CD1c-positive myeloid dendritic cell (primary cell): ENCODE data around the gene BOLA3.
A peak's percentile ranks its signal among the peaks of the same experiment; 100 is the strongest.
"Not testable (repeated sequence)": the region's sequence is repeated elsewhere in the genome, so short reads cannot be mapped to it uniquely, and the experiment has no call there.

Experiments
- DNase-seq: peaks from one replicate; pipeline ENCODE4 v3.0.0-alpha.2; 2016; ENCODE audit errors: extremely low spot score

The BOLA3 gene

GRCh38 chr2:74148457-74149246 is 940 bp upstream of the BOLA3 start:
- no peak for DNase-seq

- DNase-seq: peak; percentile 50
Measured at GRCh38 chr2:74146929-74147726, 584 bp downstream of the BOLA3 start.

DNA sequence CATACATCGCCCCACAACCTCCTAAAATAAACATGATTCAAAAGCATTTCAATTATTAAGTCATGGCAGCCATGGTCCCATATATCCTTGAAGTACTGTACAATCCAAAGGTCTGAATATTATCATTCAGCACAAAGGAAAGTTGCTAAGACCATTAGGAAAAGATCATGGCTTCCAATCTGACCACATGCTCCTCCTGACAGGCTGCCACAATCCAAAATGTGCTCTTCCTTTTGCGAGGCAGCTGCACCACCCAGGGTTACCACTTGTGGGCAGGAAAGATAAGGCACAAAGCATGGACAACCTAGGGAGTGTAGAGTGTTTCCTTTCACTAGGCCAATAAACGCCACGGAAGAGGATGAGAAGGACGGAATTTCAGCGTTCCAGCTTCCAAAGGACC is 5.4 kb downstream of the BOLA3 start:
- DNase-seq: no peak

DNA sequence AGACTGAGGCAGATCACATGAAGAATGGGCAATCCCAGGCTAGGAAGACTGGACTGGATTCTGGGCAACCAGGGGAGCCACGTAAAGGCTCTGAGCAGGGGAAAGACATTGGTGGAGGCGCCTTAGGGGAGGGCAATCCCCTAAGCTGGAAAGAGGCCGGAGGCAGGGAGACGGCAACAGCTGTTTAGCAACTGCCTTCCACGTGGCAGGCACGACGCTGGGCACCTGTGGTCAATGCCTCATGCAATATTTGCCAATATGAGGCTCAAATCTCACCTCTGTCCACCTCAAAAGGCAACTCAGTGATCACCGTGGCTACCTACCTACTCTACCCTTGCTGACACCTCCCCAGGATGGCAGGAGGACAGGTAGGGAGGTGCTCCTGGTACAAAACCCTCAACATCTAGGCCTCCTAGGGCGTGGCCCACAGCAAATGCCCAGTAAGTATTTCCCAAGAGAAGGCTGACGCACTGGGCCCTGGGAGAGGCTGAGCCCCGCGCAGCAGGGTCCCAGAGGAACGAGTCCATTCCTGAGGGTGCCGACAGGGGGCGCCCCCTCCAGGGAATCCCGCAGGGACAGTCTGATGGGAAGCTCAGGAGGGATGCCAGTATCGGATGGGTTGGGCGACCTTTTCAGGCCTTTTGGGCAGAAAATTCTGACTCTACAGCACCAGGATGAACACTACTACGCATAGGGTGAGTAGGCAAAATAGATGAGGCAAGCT is 8.9 kb downstream of the BOLA3 start:
- DNase-seq: no peak

DNA sequence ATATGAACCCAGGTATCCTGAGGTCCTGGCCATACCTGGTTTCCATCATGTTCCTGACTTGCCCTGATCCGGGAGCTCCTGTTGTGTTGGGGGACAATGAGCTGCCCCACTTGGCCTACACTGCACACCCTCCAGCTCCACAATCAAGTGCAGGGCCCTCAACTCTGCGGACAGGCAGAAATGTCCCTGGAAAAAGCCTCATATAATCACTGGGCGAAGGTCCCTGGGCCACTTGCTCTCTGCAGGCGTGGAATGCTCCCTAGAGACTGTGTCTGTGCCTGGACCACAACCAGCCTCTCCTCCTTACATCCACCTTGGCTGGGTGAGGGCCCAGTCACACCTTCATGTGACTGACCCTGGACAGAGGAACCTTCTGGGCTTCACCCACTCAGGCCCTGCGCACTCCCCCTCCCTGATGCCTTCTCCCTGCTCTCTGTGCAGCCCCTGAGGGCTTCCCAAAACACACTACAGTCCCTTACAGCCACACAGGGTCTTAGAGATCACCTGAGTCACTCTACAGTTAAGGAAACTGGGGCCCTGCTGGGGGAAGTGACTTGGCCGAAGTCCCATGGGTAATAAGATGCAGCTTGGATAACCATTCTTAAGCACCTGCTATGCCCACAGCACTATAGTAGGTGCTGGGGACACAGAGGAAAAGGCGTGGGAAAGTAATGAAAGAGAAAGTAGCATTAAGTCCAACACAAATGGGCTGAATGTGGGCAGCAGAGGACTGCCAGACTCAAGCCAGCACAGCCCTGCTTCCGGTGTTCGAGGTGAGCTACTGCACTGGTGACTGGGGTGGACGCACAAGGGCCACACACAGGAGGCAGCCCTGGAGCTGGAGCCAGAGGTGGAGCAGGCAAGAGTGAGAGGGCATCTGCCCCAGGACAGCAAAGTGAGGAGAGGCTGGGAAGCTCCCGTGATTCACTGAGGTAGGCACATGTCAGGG is 9.8 kb downstream of the BOLA3 start:
- DNase-seq: no peak

DNA sequence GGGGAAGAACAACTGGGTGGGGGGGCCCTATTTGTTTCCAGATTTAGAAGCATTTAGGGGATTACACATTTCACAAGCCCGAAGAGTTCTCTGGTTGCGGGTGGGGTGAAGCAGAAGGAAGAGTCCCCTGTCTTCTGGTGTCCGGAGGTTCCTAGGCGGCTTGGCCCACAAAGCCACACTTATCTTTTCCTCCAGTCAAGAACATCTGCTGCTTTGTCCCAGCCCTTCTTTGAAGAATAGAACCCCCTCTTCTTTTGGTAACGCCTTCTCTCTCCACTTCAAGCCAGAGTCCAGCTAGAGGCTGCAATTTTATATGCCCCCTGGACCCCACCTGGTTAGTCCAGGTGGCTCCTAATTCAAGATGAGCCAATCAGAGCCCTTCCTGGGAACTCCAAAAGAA is 15.8 kb downstream of the BOLA3 start:
- no peak for DNase-seq

DNA sequence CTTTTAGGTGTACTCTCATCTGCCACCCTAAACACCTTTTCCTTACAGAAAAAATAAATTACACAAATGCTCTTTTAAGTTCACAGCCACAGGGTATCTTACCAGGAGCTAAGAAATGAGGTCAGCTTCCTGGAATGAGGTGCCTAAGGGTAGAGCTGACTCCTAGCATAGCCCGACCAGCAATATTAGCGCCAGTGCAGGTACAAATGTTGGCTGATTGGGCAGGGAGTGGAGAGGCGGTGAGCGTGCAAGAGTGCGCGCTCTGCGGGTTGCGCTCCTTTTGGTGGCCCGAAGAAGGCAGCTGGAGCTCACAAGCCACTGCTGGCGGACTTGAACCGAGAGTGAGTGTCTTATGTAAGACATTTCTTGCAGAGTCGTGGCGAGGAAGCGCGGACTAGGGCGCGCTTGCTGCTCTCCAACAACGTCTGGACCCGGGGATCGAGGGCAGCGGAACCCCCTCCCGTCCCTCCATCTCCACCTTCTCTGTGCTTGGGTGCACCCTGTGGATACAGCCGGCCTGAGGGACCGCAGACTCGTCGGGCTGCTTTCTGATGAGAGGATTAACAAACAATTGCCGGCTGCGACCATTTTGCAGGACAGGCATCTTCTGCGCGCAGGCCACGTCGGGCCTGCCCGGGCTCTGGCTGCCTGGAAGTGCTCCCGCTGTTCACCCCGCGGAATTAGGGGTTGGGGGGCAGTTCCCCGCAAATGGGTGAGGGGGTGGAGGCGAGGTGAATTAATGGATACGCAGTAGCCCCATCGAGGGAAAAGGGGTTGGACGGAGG is 17.3 kb downstream of the BOLA3 start:
- DNase-seq: no peak

DNA sequence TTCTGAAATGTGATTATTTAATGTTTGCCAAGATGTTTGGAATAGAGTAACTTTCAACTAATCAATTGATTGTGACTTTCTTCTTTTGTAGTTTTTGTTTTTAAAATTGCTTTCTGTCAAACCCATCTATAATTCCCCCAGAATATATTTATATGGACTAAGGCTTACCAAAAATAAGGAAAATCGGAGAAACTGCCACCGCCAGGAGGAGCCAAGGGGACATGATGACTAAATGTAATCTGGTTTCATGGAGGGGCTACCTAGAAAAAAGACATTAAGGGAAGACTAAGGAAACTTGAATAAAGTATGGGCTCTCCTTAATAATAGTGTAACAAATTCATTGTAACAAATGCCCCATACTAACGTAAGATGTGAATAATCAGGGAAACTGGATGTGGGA is 19.5 kb downstream of the BOLA3 start:
- DNase-seq: no peak

DNA sequence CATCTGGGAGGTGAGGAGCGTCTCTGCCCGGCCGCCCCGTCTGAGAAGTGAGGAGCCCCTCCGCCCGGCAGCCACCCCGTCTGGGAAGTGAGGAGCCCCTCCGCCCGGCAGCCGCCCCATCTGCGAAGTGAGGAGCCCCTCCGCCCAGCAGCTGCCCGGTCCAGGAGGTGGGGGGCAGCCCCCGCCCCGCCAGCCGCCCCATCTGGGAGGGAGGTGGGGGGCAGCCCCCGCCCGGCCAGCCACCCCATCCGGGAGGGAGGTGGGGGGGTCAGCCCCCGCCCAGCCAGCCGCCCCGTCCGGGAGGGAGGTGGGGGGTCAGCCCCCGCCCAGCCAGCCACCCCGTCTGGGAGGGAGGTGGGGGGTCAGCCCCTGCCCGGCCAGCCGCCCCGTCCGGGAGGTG is 23.8 kb downstream of the BOLA3 start:
- not testable (repeated sequence) for DNase-seq

DNA sequence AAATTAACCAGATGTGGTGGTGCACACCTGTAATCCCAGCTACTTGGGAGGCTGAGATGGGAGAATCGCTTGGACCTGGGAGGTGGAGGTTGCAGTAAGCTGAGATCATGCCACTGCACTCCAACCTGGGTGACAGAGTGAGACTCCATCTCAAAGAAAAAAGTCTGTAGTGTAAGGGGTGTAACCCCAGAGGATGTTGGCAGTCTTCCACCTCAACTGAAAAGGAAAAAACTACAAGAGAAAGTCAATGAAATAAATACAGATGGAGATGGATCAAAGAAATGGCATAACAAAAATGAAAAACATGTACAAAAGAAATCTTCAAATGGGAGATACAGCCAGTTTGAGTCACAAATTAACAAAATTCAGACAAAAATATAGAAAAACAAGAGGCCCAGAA is 25.9 kb downstream of the BOLA3 start:
- DNase-seq: not testable (repeated sequence)

DNA sequence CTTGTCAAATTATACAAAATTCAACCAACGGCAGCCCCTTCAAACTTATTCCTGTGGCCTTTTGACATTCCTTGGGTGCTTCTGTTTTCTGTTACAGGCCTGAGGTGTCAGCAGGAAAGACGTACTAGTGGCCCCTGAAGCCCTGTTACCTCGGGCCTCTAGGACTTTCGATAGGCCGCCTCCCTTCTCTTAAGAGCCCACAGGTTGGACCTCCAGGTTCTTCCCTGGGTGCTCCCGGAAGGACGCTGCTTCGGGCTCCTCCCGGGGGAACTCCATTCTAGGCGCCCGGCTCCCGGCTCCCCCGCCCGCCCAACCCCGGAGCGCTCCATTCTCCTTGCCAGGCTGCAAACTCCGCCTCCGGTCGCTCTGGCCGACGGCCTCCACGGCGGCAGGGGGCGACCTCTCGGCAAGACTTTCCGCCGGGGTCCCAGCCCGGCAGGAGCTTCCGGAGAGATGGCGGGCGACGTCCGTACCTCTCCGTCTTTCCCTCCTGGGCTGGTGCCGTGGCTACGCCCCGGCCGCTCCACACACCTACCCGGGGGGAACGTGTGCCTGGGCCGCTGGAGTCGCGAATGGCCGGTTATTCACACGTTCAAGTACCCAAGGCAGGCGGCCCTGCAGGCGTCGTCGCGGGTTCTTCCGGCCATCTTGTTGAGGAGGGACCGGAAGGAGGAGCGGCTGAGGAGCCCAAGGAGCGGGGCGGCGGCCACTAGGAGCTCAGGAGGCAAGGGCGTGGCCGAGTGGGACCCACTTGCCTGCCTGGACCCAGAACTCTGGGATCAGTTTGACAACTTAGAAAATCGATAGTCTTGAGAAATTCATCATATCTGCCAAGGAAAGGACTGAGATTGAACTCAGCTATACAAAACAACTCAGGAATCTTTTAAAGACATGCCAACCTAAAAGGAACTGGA is 27.5 kb downstream of the BOLA3 start:
- peak; percentile 89 for DNase-seq

GRCh38 chr2:74119339-74119738 is 28.4 kb downstream of the BOLA3 start:
- peak; percentile 20 for DNase-seq

GRCh38 chr2:74111380-74111779 is 36.3 kb downstream of the BOLA3 start:
- no peak for DNase-seq

GRCh38 chr2:74110537-74110936 is 37.2 kb downstream of the BOLA3 start:
- DNase-seq: no peak

GRCh38 chr2:74109551-74109950 is 38.2 kb downstream of the BOLA3 start:
- no peak for DNase-seq

- no peak for DNase-seq
Measured at GRCh38 chr2:74107071-74107470, 40.6 kb downstream of the BOLA3 start.

DNA sequence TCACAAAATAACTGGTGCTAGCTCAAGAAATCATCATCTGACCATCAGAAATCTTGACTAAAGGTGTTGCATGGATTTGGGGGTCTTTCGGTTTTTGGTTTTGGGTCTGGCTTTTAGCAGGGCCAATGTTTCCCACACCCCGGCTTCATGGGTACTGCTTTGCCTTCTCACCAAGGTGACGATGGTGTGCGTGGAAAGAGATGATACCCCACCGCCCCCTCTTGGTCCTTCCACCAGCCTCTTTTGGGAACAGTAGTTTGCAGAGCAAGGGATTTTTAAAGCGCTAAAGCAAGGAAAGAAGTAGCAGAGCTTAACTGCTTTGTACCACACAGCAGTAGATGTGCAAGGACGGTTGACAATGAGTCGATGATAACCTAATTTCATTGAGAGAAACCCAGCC is 42.3 kb downstream of the BOLA3 start:
- no peak for DNase-seq

- no peak for DNase-seq
Measured at GRCh38 chr2:74104839-74105238, 42.9 kb downstream of the BOLA3 start.

DNA sequence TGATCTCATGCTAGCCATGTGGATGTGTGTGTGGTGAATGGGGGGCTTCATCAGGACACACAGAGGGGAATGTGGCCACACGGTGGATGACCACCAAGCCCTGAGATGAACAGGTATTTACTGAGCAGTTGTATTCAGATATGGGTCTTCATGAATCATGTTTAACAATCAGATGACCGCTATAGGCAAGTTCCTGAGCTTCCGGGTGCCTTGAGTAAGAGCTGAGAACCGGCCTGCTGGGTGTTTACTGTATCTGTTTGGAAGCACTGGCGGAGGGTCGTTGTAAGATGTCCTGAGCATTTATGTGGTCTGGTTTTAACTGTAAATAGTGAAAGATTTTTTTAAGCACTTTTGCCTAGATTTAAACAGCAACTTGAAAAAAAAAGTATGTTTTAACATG is 43.9 kb downstream of the BOLA3 start:
- DNase-seq: no peak

DNA sequence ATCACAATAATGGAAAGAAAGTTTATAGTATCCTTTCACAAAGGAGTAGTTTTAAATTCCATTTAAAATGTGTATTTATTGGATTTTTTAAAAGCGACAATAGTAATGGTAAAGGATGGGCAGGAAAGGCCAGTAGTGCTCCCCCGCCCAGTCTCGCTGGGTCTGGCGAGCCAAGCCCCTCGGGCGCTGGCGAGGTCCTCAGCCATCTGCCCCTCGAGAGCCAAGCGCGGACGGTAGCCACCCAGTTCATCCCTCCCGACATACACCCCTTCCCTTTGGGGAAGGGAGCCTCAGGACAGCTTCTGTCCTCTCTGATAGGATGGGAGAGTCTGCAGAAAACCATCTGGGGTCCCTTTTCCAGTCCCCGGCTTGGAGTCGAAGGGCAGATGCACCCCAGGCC is 45.2 kb downstream of the BOLA3 start:
- DNase-seq: no peak
